GM12801 (cell line): ENCODE results near the gene KIAA0408.

Source experiments
- CTCF ChIP-seq: IDR thresholded peaks from one replicate; pipeline ENCODE4 v1.5.1; 2011; ENCODE audit warnings: control low read depth; ENCODE audit not compliant: insufficient read length; ENCODE audit errors: extremely low read depth

KIAA0408 gene

DNA sequence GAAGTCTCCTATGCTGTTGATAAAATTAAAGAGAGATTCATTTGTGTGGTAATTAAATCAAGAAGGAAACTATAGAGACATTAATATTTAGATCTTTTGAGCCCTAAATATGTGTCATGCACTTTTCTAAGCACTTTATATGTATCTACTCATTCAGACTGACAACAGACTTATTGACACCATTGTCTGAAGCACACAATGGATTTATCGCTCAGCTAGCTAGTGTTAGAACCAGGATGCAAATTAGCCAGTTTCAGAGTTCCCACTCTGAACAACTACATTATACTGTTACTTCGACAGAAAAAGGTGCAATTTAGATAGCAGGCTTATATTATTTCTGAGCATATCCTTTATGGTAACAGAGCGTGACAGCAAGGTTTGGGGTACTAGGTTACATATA is 27.7 kb upstream of the KIAA0408 start:
- TF ChIP-seq CTCF: no peak

DNA sequence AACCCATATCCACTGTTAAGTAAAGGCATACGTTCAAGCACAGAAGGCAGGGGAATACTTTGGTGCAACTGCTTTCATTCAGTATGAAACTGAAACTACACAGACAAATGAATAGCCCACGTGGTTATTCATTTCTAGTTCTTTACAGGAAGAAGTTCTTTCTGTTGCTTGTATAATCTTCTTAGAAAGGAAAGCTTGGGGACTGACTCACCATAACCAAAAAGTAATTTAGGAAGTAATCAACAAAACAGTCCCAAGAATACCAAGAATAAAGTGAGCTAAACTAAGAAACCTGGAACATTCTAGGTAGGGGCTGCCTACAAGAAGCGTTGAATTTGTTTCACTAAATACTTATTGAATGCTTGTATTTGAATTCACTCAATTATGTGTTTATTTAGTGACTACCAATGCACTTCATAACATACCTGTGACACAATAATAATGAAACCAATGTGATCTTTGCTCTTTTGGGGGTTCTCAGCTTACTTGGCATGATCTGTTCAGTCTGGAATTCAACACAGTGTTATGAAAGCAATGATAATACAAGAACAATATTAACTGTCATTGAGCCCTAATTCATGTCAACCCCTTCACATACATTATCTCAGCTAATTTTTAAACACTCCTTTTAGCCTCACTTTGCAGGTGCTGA is 25.1 kb upstream of the KIAA0408 start:
- no peak for TF ChIP-seq CTCF

- TF ChIP-seq CTCF: no peak
Observed at GRCh38 chr6:127483399-127484055, 24.3 kb upstream of the KIAA0408 start.

DNA sequence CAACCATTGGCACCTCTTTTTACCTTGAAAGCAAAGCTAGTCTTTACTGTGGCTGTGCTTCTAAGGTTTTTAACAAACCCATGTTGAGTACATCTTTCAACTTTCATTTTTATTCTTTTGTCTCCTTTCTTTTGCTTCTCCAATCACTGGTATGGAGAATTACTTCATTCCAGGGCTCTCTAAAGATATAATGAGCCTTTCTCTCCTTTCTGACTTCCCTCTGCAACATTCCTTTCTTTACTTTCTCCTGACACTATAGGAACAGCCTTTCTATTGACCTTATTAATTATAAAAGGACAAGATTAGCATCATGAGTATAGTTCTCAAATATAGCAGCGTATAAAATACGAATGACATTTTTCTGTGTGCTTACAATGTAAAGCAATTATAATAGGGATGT is 23.1 kb upstream of the KIAA0408 start:
- TF ChIP-seq CTCF: no peak

DNA sequence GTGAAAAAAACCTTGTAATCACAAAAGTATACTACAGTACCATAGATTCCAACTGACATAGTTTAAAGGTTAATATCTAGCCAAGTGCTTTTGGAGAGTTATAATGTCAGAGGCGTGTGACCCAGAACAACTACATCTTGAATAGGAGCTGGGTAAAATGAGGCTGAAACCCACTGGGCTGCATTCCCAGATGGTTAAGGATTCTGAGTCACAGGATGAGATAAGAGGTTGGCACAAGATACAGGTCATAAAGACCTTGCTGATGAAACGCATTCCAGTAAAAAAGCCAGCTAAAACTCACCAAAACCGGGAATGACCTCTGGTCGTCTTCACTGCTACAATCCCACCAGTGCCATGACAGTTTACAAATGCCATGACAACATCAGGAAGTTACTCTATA is 22.4 kb upstream of the KIAA0408 start:
- TF ChIP-seq CTCF: no peak

GRCh38 chr6:127481111-127481510 is 21.9 kb upstream of the KIAA0408 start:
- TF ChIP-seq CTCF: no peak

DNA sequence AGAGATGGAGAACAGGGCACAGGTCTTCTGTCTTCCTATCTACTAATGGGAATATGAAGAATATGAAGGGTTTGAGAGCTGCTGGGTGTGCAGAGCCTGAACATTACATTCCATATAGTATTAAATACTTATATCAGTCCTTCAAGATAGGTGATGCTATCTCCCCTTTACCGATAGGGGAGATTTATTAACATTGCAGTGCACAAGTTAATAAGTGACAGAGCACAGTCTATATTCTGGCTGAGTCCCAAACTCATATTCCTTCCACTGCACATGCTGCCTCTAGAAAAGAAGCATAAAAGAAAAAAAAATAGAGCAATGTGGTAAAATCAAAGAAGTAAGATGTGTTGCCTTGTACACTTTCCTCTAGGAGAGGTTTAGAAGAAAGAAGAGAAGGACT is 18.5 kb upstream of the KIAA0408 start:
- no peak for TF ChIP-seq CTCF
